Measurements from ENCODE around the gene TMPRSS5. TPM values are rescaled to one million over a fixed set of nuclear protein-coding genes. Genes with fewer than 3 reads are reported as not detected.

TMPRSS5 gene
- total and polyA plus RNA-seq, 2 of the 8 experiments (the other 6 are each of a cell fraction or from before 2014, with no cell fraction given): 0.54 to 0.78 TPM

DNA sequence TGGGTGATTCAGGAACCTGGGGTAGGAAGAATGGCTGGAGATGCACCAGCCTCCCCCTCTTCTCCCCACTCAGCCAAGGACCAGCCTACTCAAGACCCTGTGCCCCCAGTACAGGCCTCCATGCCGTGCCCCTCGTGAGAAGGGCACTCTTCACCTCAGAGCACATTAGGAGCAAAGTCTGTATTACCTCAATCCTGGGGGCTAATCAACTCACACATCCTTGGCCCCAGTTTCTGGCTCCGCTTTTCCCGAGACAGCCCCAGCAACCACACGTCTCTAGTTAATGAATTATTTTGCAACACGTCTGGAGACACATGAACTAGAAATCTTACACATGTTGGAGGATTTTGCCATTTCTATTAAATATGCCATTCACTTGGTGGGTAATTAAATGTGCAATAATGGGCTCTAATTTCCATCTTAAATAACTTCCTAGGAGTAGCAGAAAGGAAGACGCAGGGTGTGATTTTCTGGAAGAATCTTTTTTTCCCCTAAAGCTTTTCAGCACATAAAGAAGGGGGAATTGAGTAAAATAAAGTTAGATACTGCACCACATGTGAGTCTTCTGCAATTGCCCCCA lies 63.0 kb downstream of the TMPRSS5 start:
- ChIA-PET POLR2A (ENCODE audit: partially characterized antibody) (no interaction called here), CTCF (ENCODE audit: partially characterized antibody) (interaction anchor here (0.8 to 1.2 kb wide), 3 partner anchors 24 to 338 kb away, joined by 3 to 4 read pairs (median 4); no protein-coding TSS in a partner anchor)
- H3K23me2 ChIP-seq (ENCODE audit: low read depth, low read length): peaks cover 7% of the 10 kb centered on the region; the same call in 1 of the 2 replicates
- no peak overlapping the region for H3K23ac ChIP-seq (ENCODE audit: insufficient read length)
- no peaks in the 10 kb centered on the region for H3K79me1 ChIP-seq (ENCODE audit: low read depth, low read length)
- H3K36me3 ChIP-seq (ENCODE audit: control insufficient read depth in 2 of 4, insufficient read depth in 4 of 4, low read length in 3 of 4): no peaks in the 10 kb centered on the region
- no peak overlapping the region for H3K4me3 ChIP-seq (ENCODE audit: extremely low read depth in 1 of 4, insufficient read depth in 2 of 4, low read depth in 3 of 4, low read length in 4 of 4)
- H3K56ac ChIP-seq (replicated peaks; ENCODE audit: insufficient read length, low read depth, low read length): no peak overlapping the region
- H2BK15ac ChIP-seq (ENCODE audit: low read length): no peak overlapping the region
- FAIRE-seq (no peak), DNase-seq (ENCODE audit: low read depth in 1 of 2, low spot score in 2 of 2) (no peak)
- H2BK120ac ChIP-seq (replicated peaks; ENCODE audit: low read depth, low read length): no peak overlapping the region
- no peaks in the 10 kb centered on the region for H4K20me1 ChIP-seq (replicated peaks in 1 of 2; ENCODE audit: control insufficient read depth in 1 of 2, insufficient read depth in 2 of 2, low read length in 2 of 2)
- H2AFZ ChIP-seq (ENCODE audit: low read length): no peak overlapping the region
- no peaks in the 10 kb centered on the region for H3K79me2 ChIP-seq (ENCODE audit: control insufficient read depth in 1 of 2, insufficient read depth in 2 of 2, low read length in 2 of 2)
- H3K27me3 ChIP-seq (replicated peaks in 1 of 4; ENCODE audit: control insufficient read depth in 3 of 4, extremely low read depth in 1 of 4, insufficient read depth in 3 of 4, low read length in 3 of 4): no peaks in the 10 kb centered on the region
- no peak overlapping the region for H4K91ac ChIP-seq (replicated peaks; ENCODE audit: insufficient read length, low read length)
- no peak overlapping the region for H2BK12ac ChIP-seq (ENCODE audit: low read depth, low read length)
- no peak overlapping the region for H4K5ac ChIP-seq (ENCODE audit: insufficient read length, low read depth, low read length)
- no peak overlapping the region for H3K18ac ChIP-seq (ENCODE audit: extremely low read depth, low read length)
- H3K4me1 ChIP-seq (replicated peaks in 1 of 4; ENCODE audit: control insufficient read depth in 3 of 4, insufficient read depth in 4 of 4, low read length in 3 of 4): peaks cover 0 to 5% (median 0%) of the 10 kb centered on the region in 4 experiments; a peak in 2 of 7 replicates
- no peak overlapping the region for H3K4me2 ChIP-seq (ENCODE audit: insufficient read depth in 1 of 2, low read depth in 2 of 2, low read length in 2 of 2)
- H3K4ac ChIP-seq (replicated peaks; ENCODE audit: insufficient read length, low read depth, low read length): no peak overlapping the region
- H2BK20ac ChIP-seq (ENCODE audit: low read length): no peak overlapping the region
- 88% methylated on average over 7 of the region's 7 CpGs; no CpG with 5 or more reads in 1 of the 2 experiments for WGBS, 2 experiments (ENCODE audit: extremely low coverage in 1 of 2, insufficient coverage in 1 of 2, insufficient read length in 1 of 2, insufficient replicate concordance in 2 of 2, low coverage in 1 of 2, low lambda C conversion rate in 2 of 2, missing lambda C conversion rate in 1 of 2)
- no peaks in the 10 kb centered on the region for H3K9me3 ChIP-seq (ENCODE audit: insufficient read depth in 2 of 2, low read depth in 1 of 2, low read length in 1 of 2)
- H2AK5ac ChIP-seq (ENCODE audit: low read depth, low read length): no peak overlapping the region
- no peak overlapping the region for H2BK5ac ChIP-seq (ENCODE audit: low read depth, low read length)
- H3K27ac ChIP-seq (ENCODE audit: low read depth, low read length): no peak overlapping the region
- H4K8ac ChIP-seq (ENCODE audit: extremely low read depth, insufficient read depth, low read length): no peak overlapping the region
- H3K9ac ChIP-seq (replicated peaks in 1 of 4; ENCODE audit: extremely low read depth in 1 of 4, low read depth in 3 of 4, low read length in 3 of 4): no peak overlapping the region
- H3K14ac ChIP-seq (ENCODE audit: insufficient read length): no peak overlapping the region
- no peak for TF ChIP-seq BACH1 (IDR thresholded peaks at IDR 0.05; ENCODE audit: low read length)
- no peak for TF ChIP-seq RFX5 (IDR thresholded peaks at IDR 0.05; ENCODE audit: borderline replicate concordance, low read depth, low read length)
- no peak for TF ChIP-seq RBBP5 (IDR thresholded peaks at IDR 0.05; ENCODE audit: borderline replicate concordance, low read depth, low read length)
- TF ChIP-seq KDM5A (IDR thresholded peaks at IDR 0.05; ENCODE audit: low read length): no peak
- TF ChIP-seq CBX8 (IDR thresholded peaks at IDR 0.05; ENCODE audit: borderline replicate concordance, low read depth, low read length): no peak
- TF ChIP-seq KDM1A (IDR thresholded peaks at IDR 0.05; ENCODE audit: borderline replicate concordance, low read length): no peak
- no peak for TF ChIP-seq EZH2 (IDR thresholded peaks at IDR 0.05; ENCODE audit: low read depth, low read length, severe bottlenecking)
- TF ChIP-seq POU5F1 (IDR thresholded peaks at IDR 0.05; ENCODE audit: low read depth, low read length): no peak
- no peak for TF ChIP-seq TEAD4 (IDR thresholded peaks at IDR 0.05; ENCODE audit: low read depth, low read length)
- TF ChIP-seq ASH2L (IDR thresholded peaks at IDR 0.05; ENCODE audit: low read length): no peak
- TF ChIP-seq USF2 (IDR thresholded peaks at IDR 0.05; ENCODE audit: low read length): no peak
- TF ChIP-seq SUZ12 (IDR thresholded peaks at IDR 0.05; ENCODE audit: low read length): no peak
